ENCODE measurements around the gene WBP2.

WBP2 gene

DNA sequence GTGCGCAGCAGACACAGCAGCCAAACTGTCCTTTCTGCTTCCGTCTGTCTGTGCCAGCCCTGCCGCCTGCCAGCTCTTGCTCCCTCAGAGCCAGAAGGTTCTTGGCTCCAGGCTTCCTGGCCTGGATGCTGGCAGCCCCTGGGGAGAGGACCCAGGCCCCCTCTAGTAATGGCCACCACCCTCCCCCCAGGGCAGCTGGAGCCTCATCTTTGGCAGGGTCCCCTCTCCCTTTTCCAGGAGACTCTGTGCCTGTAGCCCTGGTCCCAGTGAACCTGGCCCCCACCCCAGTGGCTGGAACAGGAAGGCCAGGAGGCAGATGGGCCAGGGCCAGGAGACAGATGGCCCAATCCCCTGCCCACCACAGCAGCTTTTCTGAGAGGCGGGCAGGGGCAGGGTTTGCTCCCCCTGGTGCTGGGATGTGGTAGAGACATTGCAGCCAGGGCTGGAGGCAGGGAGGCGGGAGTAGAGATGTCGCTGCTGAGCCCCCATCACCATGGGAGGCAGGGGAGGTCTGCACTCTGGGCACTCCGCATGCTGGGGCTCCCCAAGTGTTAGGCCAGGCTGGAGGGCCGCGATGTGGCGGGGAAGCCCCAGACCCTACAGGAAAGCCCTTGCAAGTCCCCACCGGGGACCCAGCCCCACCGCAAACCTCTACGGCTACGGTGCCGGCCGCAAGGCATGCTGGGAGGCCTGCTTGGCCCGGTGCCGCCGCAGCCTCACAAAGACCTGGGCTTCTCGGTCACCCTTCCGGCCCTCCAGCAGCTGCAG is 27.6 kb downstream of the WBP2 start:
- DNase-seq (ENCODE audit: low spot score): peak; percentile 78

GRCh38 chr17:75826561-75827307 is 28.4 kb downstream of the WBP2 start:
- no peak for DNase-seq (ENCODE audit: low spot score)

- DNase-seq (ENCODE audit: low spot score): no peak
Measured at GRCh38 chr17:75825748-75826370, 29.3 kb downstream of the WBP2 start.

DNA sequence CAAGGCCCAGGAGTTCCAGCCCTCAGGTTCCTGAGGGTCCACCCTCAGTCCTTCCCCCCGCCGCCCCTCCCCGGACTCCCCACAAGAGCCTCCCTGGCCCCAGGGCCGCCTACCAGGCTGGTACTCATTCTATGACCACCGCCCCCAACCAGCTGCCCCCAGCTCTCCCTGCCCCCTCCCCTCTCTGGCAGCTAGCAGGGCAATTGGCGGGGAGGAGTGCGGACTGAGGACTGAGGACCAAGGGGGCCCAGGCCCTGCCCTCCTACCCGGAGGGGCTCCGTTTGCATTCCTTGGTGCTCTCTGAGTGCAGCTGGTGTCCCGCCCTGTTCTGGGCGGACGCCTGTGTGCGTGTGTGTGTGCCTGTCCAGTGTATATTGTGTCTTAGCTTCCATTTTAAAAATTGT is 30.0 kb downstream of the WBP2 start:
- DNase-seq (ENCODE audit: low spot score): no peak

DNA sequence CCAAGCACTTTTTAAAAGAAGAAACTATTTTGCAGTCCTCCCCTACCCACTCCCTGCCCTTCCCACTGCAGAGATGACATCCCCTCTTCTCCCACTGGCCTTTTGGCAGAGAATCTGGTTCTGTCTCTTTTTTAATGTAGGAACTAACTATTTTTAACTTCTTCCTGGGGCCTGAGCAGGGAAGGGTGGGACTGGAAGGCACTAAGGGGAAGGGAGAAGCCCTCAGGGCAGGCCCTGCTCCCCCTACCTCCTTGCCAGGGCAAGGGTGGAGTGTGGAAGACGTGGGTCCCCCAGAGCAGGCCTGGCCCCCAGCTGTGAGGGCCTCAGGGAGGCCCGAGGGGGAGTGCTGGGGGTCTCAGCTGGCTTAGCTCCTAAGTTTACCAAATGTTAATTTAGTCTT is 30.5 kb downstream of the WBP2 start:
- no peak for DNase-seq (ENCODE audit: low spot score)

- DNase-seq (ENCODE audit: low spot score): no peak
Measured at GRCh38 chr17:75824050-75824552, 31.0 kb downstream of the WBP2 start.

DNA sequence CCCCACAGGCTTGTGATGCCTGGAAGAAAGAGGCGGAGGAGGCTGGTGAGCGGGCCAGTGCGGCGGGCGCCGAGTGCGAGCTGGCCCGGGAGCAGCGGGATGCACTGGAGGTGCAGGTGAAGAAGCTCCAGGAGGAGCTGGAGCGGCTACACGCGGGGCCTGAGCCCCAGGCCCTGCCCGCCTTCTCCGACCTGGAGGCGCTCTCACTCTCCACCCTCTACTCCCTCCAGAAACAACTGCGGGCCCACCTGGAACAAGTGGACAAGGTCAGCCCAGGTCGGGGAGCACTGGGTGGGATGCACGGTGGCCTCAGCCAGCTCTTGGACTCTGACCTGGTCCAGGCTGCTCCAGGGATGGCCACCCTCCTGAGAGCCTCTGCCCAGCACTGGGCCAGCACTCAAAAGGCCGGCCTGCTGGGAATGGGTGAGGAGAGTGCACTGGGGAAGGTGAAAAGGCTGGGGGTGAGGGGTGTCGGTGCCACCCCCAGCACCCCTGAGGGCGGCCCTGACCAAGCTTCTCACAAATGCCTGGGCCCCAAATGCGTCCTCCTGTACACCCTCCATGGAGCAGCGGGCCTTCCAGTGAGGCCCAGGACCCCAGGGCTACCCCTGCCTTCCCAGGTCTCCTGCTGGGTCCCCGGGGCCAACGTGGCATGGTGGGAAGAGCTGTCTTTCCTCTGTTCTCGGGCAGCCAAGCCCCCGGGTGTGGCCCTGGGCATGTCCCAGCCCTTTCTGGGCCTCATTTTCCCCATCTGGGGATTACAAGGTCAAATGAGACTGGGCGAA is 31.7 kb downstream of the WBP2 start:
- no peak for DNase-seq (ENCODE audit: low spot score)

DNA sequence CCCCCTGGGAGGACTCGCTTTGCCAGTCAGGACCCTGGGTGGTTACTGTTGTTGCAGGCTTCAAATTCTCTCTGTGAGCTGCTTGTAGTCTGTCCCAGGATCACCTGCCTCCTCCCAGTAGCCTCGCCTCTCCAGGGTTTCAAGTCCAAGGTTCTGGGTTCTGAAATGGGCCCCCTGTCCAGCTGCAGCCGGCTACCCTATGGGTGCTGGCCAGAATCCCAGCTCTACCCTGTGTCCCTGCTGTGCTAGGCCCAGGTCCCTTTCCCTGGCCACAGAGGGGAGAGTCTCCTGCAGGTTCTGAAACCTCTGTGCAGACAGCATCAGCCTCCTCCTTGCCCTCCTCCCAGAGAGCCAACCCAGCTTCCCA is 32.4 kb downstream of the WBP2 start:
- no peak for DNase-seq (ENCODE audit: low spot score)

- DNase-seq (ENCODE audit: low spot score): no peak
Measured at GRCh38 chr17:75822119-75822799, 32.9 kb downstream of the WBP2 start.

- no peak for DNase-seq (ENCODE audit: low spot score)
Measured at GRCh38 chr17:75821552-75821951, 33.6 kb downstream of the WBP2 start.

DNA sequence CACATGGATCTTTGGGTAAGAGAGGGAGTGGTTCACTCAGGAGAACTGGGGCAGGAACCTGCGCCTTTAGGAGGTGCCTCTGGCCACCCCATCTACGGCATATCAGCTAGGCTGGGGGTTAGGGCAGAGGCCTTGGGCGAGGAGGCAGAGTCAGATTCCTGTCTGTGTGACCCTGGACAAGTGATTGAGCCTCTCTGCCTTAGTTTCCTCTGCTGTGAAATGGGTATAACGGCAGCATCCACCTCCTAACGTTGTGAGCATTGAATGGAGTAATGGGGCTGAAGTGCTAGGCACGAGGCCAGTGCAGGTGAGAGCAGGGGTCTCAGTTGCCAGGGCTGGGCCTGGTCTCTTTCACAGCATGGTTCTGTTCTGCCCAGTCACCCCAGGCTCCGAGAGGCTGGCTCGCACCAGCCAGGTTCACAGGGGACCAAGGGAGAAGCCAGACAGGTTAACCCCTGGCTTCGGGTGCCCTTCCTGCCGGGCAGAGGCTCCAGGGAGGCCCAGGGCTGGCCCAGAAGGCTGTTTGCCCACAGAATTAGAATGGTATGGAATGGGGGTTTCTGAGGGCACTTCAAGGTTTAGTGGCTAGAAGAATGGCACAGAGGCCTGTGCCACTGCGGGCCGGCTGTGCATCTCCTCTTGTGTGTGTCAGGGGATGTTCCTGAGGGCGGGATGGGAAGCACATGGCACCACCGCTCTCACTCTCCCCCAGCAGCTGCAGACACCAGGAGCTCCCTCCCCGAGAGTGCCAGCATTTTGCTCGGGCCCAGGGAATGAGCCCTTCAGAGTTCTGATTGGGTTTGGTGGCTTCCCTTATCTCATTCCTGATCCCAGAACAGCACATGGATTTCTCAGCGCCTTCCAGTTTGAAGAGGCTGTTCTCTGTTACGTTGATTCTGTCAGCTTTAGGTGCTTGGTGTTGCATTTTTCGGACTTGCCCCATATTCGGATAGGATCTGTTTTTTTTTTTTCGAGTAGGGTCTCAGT is 34.7 kb downstream of the WBP2 start:
- no peak for DNase-seq (ENCODE audit: low spot score)

DNA sequence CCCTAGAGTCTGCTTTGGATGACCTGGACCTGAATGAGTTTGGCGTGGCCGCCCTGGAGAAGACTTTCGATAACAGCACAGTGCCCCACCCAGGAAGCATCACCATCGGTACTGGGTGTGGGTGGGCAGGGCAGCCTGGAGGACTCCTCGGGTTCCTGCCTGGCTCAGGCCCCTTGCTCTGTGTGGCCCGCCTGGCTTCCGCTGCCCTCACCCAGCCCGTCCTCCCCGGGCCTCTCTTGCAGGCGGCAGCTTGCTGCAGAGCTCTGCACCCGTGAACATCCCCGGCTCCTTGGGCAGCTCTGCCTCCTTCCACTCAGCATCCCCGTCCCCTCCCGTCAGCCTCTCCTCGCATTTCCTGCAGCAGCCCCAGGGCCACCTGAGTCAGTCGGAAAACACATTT is 35.5 kb downstream of the WBP2 start:
- no peak for DNase-seq (ENCODE audit: low spot score)

GRCh38 chr17:75819116-75819515 is 36.0 kb downstream of the WBP2 start:
- no peak for DNase-seq (ENCODE audit: low spot score)

DNA sequence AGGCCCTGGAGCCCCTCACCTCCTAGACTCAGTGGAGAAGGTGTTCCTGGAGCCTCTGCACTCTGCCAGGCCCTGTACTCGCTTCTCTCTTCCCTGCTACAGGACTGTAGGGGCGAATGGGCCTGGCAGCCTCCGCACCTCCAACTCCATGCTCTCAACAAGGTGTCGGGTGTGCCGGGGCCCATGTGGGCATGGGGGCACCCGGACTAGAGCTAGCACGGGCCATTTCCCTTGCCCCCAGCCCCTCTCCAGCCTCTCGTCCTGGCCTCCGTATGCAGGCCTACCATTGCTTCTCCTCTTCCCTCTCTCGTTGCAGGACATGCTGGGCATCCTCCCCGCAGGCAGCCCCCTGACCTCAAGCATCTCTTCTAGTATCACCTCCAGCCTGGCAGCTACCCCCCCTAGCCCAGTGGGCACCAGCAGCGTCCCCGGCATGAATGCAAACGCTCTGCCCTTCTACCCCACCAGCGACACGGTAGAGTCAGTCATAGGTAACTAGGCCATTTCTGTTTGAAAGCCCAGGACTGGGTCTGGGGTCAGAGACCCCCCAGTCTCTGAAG is 36.7 kb downstream of the WBP2 start:
- DNase-seq (ENCODE audit: low spot score): no peak

DNA sequence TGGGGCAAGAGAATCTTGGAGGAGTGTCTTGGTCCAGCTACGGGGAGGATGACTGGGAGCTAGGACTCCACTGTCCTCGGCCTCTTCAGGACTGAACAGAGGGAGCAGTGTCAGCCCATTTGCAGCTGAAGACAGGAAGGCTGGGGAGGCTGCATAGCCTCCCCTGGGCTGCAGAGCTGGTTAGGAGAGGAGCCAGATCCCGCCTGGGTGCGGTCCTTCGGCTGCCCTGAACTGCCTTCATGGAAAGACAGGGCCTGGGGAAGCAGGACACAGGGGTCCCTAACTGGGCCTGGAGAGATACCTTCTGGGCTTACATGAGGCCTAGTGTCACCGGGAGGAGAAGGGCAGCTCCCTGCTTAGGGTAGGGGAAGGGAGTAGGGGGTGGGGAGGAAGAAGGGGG is 37.6 kb downstream of the WBP2 start:
- no peak for DNase-seq (ENCODE audit: low spot score)

GRCh38 chr17:75816693-75817092 is 38.4 kb downstream of the WBP2 start:
- DNase-seq (ENCODE audit: low spot score): no peak

DNA sequence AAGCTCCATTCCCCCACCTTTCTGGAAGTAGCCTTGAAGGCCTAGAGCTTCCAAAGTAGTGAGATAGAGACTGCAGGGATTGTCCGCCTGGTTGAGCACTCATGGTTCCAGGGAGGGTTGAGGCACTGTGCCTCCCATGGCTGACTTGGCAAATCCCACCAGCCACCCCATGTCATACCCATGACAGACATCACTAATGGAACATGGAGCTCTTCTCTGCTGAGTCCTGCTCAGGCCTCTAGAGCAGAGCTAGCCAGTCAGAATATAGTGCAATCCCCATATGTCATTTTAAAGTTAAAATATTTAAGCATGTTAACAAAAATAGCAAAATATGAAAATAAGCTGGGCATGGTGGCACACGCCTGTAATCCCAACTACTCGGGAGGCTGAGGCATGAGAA is 39.7 kb downstream of the WBP2 start:
- no peak for DNase-seq (ENCODE audit: low spot score)

DNA sequence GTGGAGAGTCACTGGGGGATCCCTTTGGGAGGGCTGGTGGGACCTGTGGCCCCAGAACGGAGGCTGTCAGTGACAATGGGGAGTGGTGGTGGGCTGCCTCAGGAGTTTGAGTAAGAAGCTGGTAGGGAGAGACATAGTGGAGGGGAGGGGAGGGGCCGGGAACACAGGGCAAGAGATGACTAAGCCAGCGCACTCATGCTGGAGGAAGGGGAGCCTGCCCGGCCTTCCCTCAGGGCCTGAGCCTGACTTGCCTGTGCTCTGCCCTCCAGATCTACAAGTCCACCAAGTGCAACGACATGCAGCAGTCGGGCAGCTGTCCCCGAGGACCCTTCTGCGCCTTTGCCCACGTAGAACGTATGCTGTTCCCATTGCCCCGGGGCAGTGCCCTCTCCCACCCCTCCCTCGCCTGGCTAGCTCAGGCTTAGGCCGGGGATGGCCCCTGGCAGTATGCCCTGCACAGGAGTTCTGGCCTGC is 40.2 kb downstream of the WBP2 start:
- no peak for DNase-seq (ENCODE audit: low spot score)

GRCh38 chr17:75814021-75814395 is 41.1 kb downstream of the WBP2 start:
- no peak for DNase-seq (ENCODE audit: low spot score)

Measured in globus pallidus (tissue), 1 donor.